Keratinocyte (primary cell): ENCODE results near the gene SLC37A1. TPM values are rescaled to one million over a fixed set of nuclear protein-coding genes. Genes with fewer than 3 reads are reported as not detected.
A peak's percentile ranks its signal among the peaks of the same experiment; 100 is the strongest.

ENCODE experiments used
- DNase-seq: peaks from one replicate; pipeline ENCODE4 v3.0.0-alpha.2; 2011; ENCODE audit warnings: low read depth, missing footprints, low spot score
- FAIRE-seq: peaks from 2 replicates; lab custom pipeline; 2011; peaks lifted over from hg19 to GRCh38; lab: Jason Lieb, UNC
- H2AFZ ChIP-seq: 2 replicates; pipeline ENCODE4 v1.6.0; 2012; ENCODE audit warnings: low read length, control low read depth, inconsistent platforms; ENCODE audit not compliant: control insufficient read depth
- H3K27ac ChIP-seq: 2 replicates; pipeline ENCODE4 v1.5.1; 2011; ENCODE audit warnings: low read length; ENCODE audit not compliant: control insufficient read depth, insufficient read depth
- H3K27me3 ChIP-seq: 3 replicates; pipeline ENCODE4 v1.6.0; 2011; ENCODE audit warnings: low read length; ENCODE audit not compliant: control insufficient read depth, insufficient read depth; ENCODE audit errors: extremely low read depth
- H3K36me3 ChIP-seq, 2 experiments: 2 replicates in 1 of 2; 3 replicates in 1 of 2; pipeline ENCODE4 v1.5.1; 2011; ENCODE audit warnings: low read length in 2 of 2, mild to moderate bottlenecking in 1 of 2; ENCODE audit not compliant: control insufficient read depth in 2 of 2, insufficient read depth in 2 of 2; ENCODE audit errors: extremely low read depth in 1 of 2
- H3K4me1 ChIP-seq: 3 replicates; pipeline ENCODE4 v1.5.1; 2011; ENCODE audit warnings: low read length; ENCODE audit not compliant: control insufficient read depth, insufficient read depth; ENCODE audit errors: extremely low read depth
- H3K4me2 ChIP-seq: 3 replicates; pipeline ENCODE4 v1.6.0; 2011; ENCODE audit warnings: low read depth, low read length; ENCODE audit not compliant: control insufficient read depth, insufficient read depth; ENCODE audit errors: extremely low read depth
- H3K4me3 ChIP-seq, 3 experiments: fragments of 200-600 bp in 1 of 3; sonication (generic) in 1 of 3; 2 replicates in 2 of 3; 3 replicates in 1 of 3; pipeline ENCODE4 v1.5.1; 2011 to 2016; ENCODE audit warnings: low read length in 3 of 3, mild to moderate bottlenecking in 3 of 3, control low read depth in 2 of 3, inconsistent platforms in 1 of 3, low read depth in 1 of 3, mixed read lengths in 1 of 3, mixed run types in 1 of 3, moderate library complexity in 1 of 3; ENCODE audit not compliant: control insufficient read depth in 2 of 3, insufficient read depth in 2 of 3; ENCODE audit errors: extremely low read depth in 1 of 3
- H3K79me2 ChIP-seq: 2 replicates; pipeline ENCODE4 v1.6.0; 2012; ENCODE audit warnings: low read length; ENCODE audit not compliant: control insufficient read depth, insufficient read depth
- H3K9ac ChIP-seq: 3 replicates; pipeline ENCODE4 v1.6.0; 2011; ENCODE audit warnings: low read length; ENCODE audit not compliant: control insufficient read depth, insufficient read depth; ENCODE audit errors: extremely low read depth
- H3K9me1 ChIP-seq: 3 replicates; pipeline ENCODE4 v1.6.0; 2011; ENCODE audit warnings: low read length; ENCODE audit not compliant: control insufficient read depth, insufficient read depth; ENCODE audit errors: extremely low read depth
- H3K9me3 ChIP-seq: 2 replicates; pipeline ENCODE4 v1.5.1; 2012; ENCODE audit warnings: low read depth, low read length; ENCODE audit not compliant: control insufficient read depth
- H4K20me1 ChIP-seq: 3 replicates; pipeline ENCODE4 v1.6.0; 2011; ENCODE audit warnings: low read length; ENCODE audit not compliant: control insufficient read depth, insufficient read depth; ENCODE audit errors: extremely low read depth
- EZH2 ChIP-seq: IDR thresholded peaks from one replicate; pipeline ENCODE4 v1.6.1; 2012; ENCODE audit warnings: inconsistent platforms, mild to moderate bottlenecking, low read length, moderate library complexity
- dilution Hi-C: fragments of 300-500 bp; cut with MboI; formaldehyde crosslinking; loops from one replicate; pipeline ENCODE4 v1.7.0; 2020; ENCODE audit warnings: low sequenced_read_pairs; ENCODE audit not compliant: extremely low pct_ligation_motif_present
- polyA plus RNA-seq, 5 experiments: library from polyadenylated mRNA; depleted of rRNA in 3 of 5; stranded (reverse) in 3 of 5; stranded (forward) in 1 of 5; unstranded in 1 of 5; fragments of >200 nt; gene quantifications; 1 replicate in 1 of 5; 2 replicates in 3 of 5; 3 replicates in 1 of 5; pipeline versions ENCODE4 v1.2.1 to v1.2.3, GENCODE V29; 2011 to 2012; ENCODE audit warnings: missing spikeins in 2 of 5, low read depth in 1 of 5, low replicate concordance in 1 of 5
- TF ChIP-seq, protein P1 (sequence below), 3 experiments: IDR thresholded peaks in 1 of 3; conservative IDR thresholded peaks in 1 of 3; optimal IDR thresholded peaks in 1 of 3; 2 replicates in 2 of 3; 3 replicates in 1 of 3; pipeline versions ENCODE3 to v1.5.1; 2011; ENCODE audit warnings: low read length in 3 of 3, mild to moderate bottlenecking in 3 of 3, moderate library complexity in 2 of 3, control low read depth in 1 of 3, inconsistent platforms in 1 of 3; ENCODE audit not compliant: insufficient read depth in 2 of 3; ENCODE audit errors: extremely low read depth in 1 of 3

SLC37A1 gene
- polyA plus RNA-seq, 1 donor (not counting 4 experiments of a cell fraction or from before 2014, with no cell fraction given) = 4.1 TPM

DNA sequence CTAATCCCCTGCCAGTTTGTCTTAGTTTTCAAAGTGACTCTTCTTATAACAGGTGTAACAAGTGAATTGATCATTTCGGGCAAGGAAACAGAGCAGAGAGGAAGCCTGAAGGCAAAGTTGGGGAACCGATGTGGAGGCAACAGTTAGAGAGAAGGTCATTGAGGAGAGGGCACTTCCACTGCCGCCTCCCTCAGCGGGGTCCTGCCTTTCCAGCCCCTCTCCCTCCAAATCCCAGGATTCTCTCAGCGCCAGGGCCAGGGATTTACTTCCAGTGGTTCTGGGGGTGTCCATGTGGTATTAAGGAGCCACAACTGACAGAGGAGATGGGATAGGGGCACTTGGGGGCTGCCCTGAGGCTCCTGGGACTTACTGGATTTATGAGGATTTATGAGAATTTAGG is 100.1 kb downstream of the SLC37A1 start:
- no peak for FAIRE-seq
- H3K9me1 ChIP-seq = no peaks in the 10 kb centered on the region
- no peak overlapping the region for H3K4me2 ChIP-seq
- H3K9ac ChIP-seq = no peak overlapping the region
- peaks cover 23% of the 10 kb centered on the region for H3K27me3 ChIP-seq
- H3K4me1 ChIP-seq = peaks cover 14% of the 10 kb centered on the region
- H3K36me3 ChIP-seq = no peaks in the 10 kb centered on the region
- no peak overlapping the region for H3K27ac ChIP-seq
- no peak for DNase-seq
- no peaks in the 10 kb centered on the region for H3K79me2 ChIP-seq
- H3K4me3 ChIP-seq = no peak overlapping the region
- H4K20me1 ChIP-seq = no peaks in the 10 kb centered on the region
- H2AFZ ChIP-seq = no peak overlapping the region
- no peak for TF ChIP-seq EZH2
- no peaks in the 10 kb centered on the region for H3K9me3 ChIP-seq
- dilution Hi-C loops = no loop called here

DNA sequence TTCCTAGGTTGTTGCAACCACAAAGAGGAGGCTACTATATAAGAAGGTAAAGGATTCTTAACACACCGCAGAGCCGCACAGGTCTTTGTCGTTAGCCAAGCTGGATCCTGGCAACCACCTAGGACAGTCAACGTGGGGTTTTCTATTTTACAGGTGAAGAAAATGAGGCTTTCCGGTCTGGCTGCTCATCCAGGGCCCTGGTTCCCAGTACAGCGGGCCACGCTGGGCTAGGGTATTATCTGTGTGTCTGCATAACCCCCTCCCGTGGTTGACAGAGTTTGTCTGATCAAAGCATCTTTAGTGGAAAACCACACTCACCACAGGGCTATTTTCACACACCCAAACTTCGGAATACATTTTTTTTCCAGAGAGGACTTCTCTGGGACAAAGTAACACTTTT is 100.7 kb downstream of the SLC37A1 start:
- peak overlapping the region; percentile 75 for H2AFZ ChIP-seq

More for the DNA sequence above, 100.7 kb downstream of the SLC37A1 start:
- H3K27me3 ChIP-seq = peaks cover 24% of the 10 kb centered on the region
- peak overlapping the region; percentile 48 for H3K27ac ChIP-seq
- no peaks in the 10 kb centered on the region for H3K36me3 ChIP-seq
- no peaks in the 10 kb centered on the region for H3K9me3 ChIP-seq
- DNase-seq (no peak), FAIRE-seq (peak; percentile 60)
- no peaks in the 10 kb centered on the region for H3K79me2 ChIP-seq
- H3K4me2 ChIP-seq = peak overlapping the region; percentile 80
- H3K9ac ChIP-seq = peak overlapping the region; percentile 53
- TF ChIP-seq, protein P1, sequence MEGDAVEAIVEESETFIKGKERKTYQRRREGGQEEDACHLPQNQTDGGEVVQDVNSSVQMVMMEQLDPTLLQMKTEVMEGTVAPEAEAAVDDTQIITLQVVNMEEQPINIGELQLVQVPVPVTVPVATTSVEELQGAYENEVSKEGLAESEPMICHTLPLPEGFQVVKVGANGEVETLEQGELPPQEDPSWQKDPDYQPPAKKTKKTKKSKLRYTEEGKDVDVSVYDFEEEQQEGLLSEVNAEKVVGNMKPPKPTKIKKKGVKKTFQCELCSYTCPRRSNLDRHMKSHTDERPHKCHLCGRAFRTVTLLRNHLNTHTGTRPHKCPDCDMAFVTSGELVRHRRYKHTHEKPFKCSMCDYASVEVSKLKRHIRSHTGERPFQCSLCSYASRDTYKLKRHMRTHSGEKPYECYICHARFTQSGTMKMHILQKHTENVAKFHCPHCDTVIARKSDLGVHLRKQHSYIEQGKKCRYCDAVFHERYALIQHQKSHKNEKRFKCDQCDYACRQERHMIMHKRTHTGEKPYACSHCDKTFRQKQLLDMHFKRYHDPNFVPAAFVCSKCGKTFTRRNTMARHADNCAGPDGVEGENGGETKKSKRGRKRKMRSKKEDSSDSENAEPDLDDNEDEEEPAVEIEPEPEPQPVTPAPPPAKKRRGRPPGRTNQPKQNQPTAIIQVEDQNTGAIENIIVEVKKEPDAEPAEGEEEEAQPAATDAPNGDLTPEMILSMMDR (optimal IDR thresholded peaks at IDR 0.05 in 1 of 3, IDR thresholded peaks at IDR 0.05 in 1 of 3, conservative IDR thresholded peaks at IDR 0.05 in 1 of 3; ENCODE audit: extremely low read depth in 1 of 3, insufficient read depth in 2 of 3, low read length in 3 of 3) = no peak
- TF ChIP-seq EZH2 = no peak
- peaks cover 14% of the 10 kb centered on the region for H3K4me1 ChIP-seq
- dilution Hi-C loops = no loop called here
- peak overlapping the region in 2 of 3 experiments; percentile 18 to 39 for H3K4me3 ChIP-seq
- H4K20me1 ChIP-seq = no peaks in the 10 kb centered on the region
- H3K9me1 ChIP-seq = no peaks in the 10 kb centered on the region
